Measurements from ENCODE around the gene PPP1R13L.
"Not testable (repeated sequence)": the region's sequence is repeated elsewhere in the genome, so short reads cannot be mapped to it uniquely, and the experiment has no call there.

The PPP1R13L gene

DNA sequence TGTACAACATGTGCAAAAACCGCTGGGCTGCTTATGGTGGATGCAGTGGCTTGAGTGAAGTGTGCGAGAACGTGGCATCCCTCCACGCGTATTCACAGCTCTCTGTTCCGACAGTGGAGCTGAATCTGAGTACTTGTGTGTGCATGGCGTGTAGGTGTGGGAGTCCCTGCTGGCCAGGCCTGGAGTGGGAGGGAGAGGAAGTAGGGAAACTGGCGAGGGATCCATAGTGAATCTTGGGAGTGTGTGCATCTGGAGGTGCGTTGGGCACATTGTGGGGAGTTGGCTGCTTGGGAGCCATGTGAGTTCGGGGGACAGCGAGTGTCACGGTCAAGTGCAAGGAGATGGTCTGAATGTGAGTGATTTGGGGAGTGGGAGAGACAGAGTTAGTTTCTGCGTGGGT, 62.0 kb downstream of the PPP1R13L start:
- no peak for DNase-seq (ENCODE audit: low spot score)

- no peak for DNase-seq (ENCODE audit: low spot score)
These were observed 63.9 kb downstream of the PPP1R13L start for GRCh38 chr19:45340899-45341453.

- DNase-seq (ENCODE audit: low spot score) = no peak
These were observed 64.5 kb downstream of the PPP1R13L start, which contains the start of gene KLC3 for GRCh38 chr19:45340232-45340898. TSS of gene KLC3 (plus strand) at chr19:45340750. CDS start at chr19:45345542, 4,792 bp downstream.

GRCh38 chr19:45339629-45340028, 65.2 kb downstream of the PPP1R13L start:
- no peak for DNase-seq (ENCODE audit: low spot score)

DNA sequence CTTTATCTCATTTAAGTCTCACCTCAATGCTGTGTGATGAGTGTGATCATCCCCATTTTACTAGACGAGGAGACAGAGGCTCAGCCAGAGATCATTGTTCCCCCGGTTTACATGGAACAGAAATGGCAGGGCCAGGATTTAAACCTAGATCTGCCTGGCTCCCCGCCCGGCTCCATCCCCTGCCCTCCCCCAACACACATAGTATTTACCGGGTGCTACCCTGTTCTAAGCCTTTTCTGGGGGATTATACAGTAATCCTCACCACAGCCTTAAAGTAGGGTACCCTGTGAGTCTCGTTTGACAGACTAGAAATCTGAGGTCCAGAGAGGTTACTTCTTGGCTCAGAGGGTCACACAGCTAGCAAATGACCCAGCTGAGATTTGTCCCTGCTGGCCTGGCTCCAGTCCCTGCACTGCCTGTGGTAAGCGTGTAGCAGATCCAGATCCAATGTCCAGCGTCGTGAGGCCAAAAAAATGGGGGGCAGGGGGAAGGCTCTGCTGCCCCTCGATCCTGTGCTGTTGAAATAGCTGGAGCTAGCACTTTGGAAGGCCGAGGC, 68.1 kb downstream of the PPP1R13L start:
- no peak for DNase-seq (ENCODE audit: low spot score)

DNA sequence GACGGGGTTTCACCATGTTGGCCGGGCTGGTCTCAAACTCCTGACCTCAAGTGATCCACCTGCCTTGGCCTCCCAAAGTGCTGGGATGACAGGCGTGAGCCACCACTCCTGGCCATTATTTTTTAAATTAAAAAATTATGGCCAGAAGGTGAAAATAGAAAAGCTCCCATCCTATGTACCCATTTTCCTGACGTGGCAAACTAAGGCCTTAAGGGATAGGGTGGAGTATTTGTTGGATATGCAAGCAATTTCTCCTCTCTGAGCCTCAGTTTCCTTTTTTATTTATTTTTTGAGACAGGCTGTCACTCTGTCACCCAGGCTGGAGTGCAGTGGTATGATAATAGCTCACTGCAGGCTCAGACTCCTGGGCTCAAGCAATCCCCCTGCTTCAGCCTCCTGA, 70.0 kb downstream of the PPP1R13L start:
- DNase-seq (ENCODE audit: low spot score) = not testable (repeated sequence)

DNA sequence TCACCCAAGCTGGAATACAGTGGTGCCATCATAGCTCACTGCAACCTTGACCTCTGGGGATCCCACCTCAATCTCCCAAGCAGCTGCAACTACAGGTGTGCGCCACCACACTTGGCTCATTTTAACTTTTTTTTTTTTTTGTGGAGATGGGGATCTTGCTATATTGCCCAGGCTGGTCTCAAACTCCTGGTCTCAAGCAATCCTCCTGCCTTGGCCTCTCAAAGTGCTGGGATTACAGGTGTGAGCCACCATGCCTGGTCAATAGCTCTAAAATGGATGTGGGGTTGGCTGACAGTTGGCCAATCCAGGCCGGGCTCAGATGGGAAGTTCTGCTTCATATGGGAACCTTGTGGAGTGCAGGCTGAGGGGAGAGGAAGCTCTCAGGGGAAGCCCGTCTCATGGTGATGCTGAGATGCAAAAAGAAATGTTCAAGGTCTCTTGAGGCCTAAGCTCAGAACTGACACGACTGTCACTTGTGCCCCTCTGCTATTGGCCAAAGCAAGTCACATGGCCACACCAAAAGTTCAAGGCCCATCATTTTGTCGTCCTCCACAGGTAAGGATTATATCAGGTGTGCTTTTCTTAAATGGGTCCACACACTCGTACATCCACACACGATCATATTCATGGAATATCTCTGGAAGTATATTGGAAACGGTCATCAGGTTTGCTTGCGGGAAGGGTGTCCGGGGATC, 71.1 kb downstream of the PPP1R13L start:
- DNase-seq (ENCODE audit: low spot score) = no peak

DNA sequence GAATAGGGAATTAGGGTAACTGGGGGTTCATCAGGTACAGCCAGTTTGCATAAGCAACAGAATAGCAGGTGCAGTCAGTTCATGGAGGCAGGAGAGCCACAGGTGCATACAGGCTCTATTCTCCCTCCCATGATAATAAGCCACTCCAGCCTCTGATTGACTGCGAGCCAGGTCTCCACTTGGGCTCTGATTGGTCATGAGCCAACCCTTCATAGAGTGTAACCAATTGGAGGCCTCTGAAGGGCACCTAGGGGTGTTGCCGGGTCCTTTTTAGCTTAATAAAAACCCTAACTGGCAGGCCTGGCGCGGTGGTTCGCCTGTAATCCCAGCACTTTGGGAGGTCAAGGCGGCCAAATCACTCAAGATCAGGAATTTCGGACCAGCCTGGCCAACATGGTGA, 73.5 kb downstream of the PPP1R13L start:
- DNase-seq (ENCODE audit: low spot score) = no peak

Data from hepatic stellate cell (primary cell).